T-helper 1 cell treated with Interleukin-12 subunit alpha and Interleukin-12 subunit beta and Interleukin-4 antibody, amounts not matched to agents 30 μg/mL and 1 μg/mL, for 36 hours (primary cell): ENCODE measurements around the gene MYO1E.
A peak's percentile ranks its signal among the peaks of the same experiment; 100 is the strongest.

Experiments
- H3K27ac Mint-ChIP-seq: one replicate; pipeline ENCODE4 v1.8.0; 2021; ENCODE audit warnings: mild to moderate bottlenecking, mixed read lengths
- H3K27me3 Mint-ChIP-seq: one replicate; pipeline ENCODE4 v1.8.0; 2021; ENCODE audit warnings: low read depth, mixed read lengths
- H3K36me3 Mint-ChIP-seq: one replicate; pipeline ENCODE4 v1.8.0; 2021; ENCODE audit warnings: low read depth, mixed read lengths
- H3K4me1 Mint-ChIP-seq: one replicate; pipeline ENCODE4 v1.8.0; 2021; ENCODE audit warnings: low read depth, mixed read lengths
- H3K4me3 Mint-ChIP-seq: one replicate; pipeline ENCODE4 v1.8.0; 2021; ENCODE audit warnings: mild to moderate bottlenecking, moderate library complexity, mixed read lengths
- H3K9me3 Mint-ChIP-seq: one replicate; pipeline ENCODE4 v1.8.0; 2021; ENCODE audit warnings: mixed read lengths

MYO1E gene

GRCh38 chr15:59271595-59272201, 101.0 kb downstream of the MYO1E start:
- Mint-ChIP-seq H3K4me3 (no peak overlapping the region), H3K4me1 (peaks cover 46% of the 10 kb centered on the region), H3K27ac (no peak overlapping the region), H3K36me3 (peaks cover 10% of the 10 kb centered on the region), H3K9me3 (no peaks in the 10 kb centered on the region), H3K27me3 (peaks cover 4% of the 10 kb centered on the region)

GRCh38 chr15:59268852-59269407, 103.7 kb downstream of the MYO1E start:
- Mint-ChIP-seq H3K4me1 (peaks cover 25% of the 10 kb centered on the region), H3K9me3 (no peaks in the 10 kb centered on the region), H3K27me3 (no peaks in the 10 kb centered on the region), H3K27ac (no peak overlapping the region), H3K36me3 (peaks cover 8% of the 10 kb centered on the region), H3K4me3 (no peak overlapping the region)

GRCh38 chr15:59268168-59268851, 104.4 kb downstream of the MYO1E start:
- H3K4me1 Mint-ChIP-seq = peaks cover 20% of the 10 kb centered on the region
- H3K36me3 Mint-ChIP-seq = peaks cover 7% of the 10 kb centered on the region
- H3K9me3 Mint-ChIP-seq = no peaks in the 10 kb centered on the region
- H3K27me3 Mint-ChIP-seq = no peaks in the 10 kb centered on the region
- no peak overlapping the region for H3K4me3 Mint-ChIP-seq
- H3K27ac Mint-ChIP-seq = no peak overlapping the region

- Mint-ChIP-seq H3K27me3 (no peaks in the 10 kb centered on the region), H3K9me3 (no peaks in the 10 kb centered on the region), H3K36me3 (peaks cover 3% of the 10 kb centered on the region), H3K4me1 (peaks cover 2% of the 10 kb centered on the region), H3K27ac (no peak overlapping the region), H3K4me3 (no peak overlapping the region)
Measured at GRCh38 chr15:59266028-59266427, 106.6 kb downstream of the MYO1E start.

- Mint-ChIP-seq H3K27ac (no peak overlapping the region), H3K9me3 (no peaks in the 10 kb centered on the region), H3K4me1 (peaks cover 8% of the 10 kb centered on the region), H3K36me3 (peaks cover 6% of the 10 kb centered on the region), H3K27me3 (no peaks in the 10 kb centered on the region), H3K4me3 (no peak overlapping the region)
Measured at GRCh38 chr15:59262316-59262715, 110.4 kb downstream of the MYO1E start.

- Mint-ChIP-seq H3K27ac (no peak overlapping the region), H3K27me3 (no peaks in the 10 kb centered on the region), H3K4me1 (peaks cover 27% of the 10 kb centered on the region), H3K9me3 (no peaks in the 10 kb centered on the region), H3K36me3 (peaks cover 12% of the 10 kb centered on the region), H3K4me3 (no peak overlapping the region)
Measured at GRCh38 chr15:59260090-59260489, 112.6 kb downstream of the MYO1E start.

GRCh38 chr15:59259137-59259943, 113.3 kb downstream of the MYO1E start:
- Mint-ChIP-seq H3K9me3 (no peaks in the 10 kb centered on the region), H3K27ac (no peak overlapping the region), H3K4me3 (no peak overlapping the region), H3K36me3 (peaks cover 12% of the 10 kb centered on the region), H3K4me1 (peaks cover 27% of the 10 kb centered on the region), H3K27me3 (no peaks in the 10 kb centered on the region)

GRCh38 chr15:59258317-59258716, 114.4 kb downstream of the MYO1E start:
- no peak overlapping the region for H3K4me3 Mint-ChIP-seq
- peaks cover 27% of the 10 kb centered on the region for H3K4me1 Mint-ChIP-seq
- H3K27ac Mint-ChIP-seq = no peak overlapping the region
- no peaks in the 10 kb centered on the region for H3K9me3 Mint-ChIP-seq
- no peaks in the 10 kb centered on the region for H3K27me3 Mint-ChIP-seq
- H3K36me3 Mint-ChIP-seq = peaks cover 12% of the 10 kb centered on the region

GRCh38 chr15:59257140-59257539, 115.5 kb downstream of the MYO1E start:
- peaks cover 27% of the 10 kb centered on the region for H3K4me1 Mint-ChIP-seq
- peak overlapping the region; percentile 41 for H3K27ac Mint-ChIP-seq
- H3K27me3 Mint-ChIP-seq = no peaks in the 10 kb centered on the region
- peaks cover 14% of the 10 kb centered on the region for H3K36me3 Mint-ChIP-seq
- H3K4me3 Mint-ChIP-seq = no peak overlapping the region
- H3K9me3 Mint-ChIP-seq = no peaks in the 10 kb centered on the region

- H3K4me1 Mint-ChIP-seq = peaks cover 27% of the 10 kb centered on the region
- H3K27ac Mint-ChIP-seq = no peak overlapping the region
Measured at GRCh38 chr15:59256482-59256881, 116.2 kb downstream of the MYO1E start.

GRCh38 chr15:59255680-59256336, 116.9 kb downstream of the MYO1E start:
- H3K9me3 Mint-ChIP-seq = no peaks in the 10 kb centered on the region
- no peaks in the 10 kb centered on the region for H3K27me3 Mint-ChIP-seq
- peak overlapping the region; percentile 54 for H3K27ac Mint-ChIP-seq
- H3K4me1 Mint-ChIP-seq = peaks cover 27% of the 10 kb centered on the region
- H3K4me3 Mint-ChIP-seq = peak overlapping the region; percentile 43
- H3K36me3 Mint-ChIP-seq = peaks cover 14% of the 10 kb centered on the region

More at GRCh38 chr15:59256482-59256881, 116.2 kb downstream of the MYO1E start:
- no peaks in the 10 kb centered on the region for H3K9me3 Mint-ChIP-seq
- H3K4me3 Mint-ChIP-seq = no peak overlapping the region
- H3K27me3 Mint-ChIP-seq = no peaks in the 10 kb centered on the region
- H3K36me3 Mint-ChIP-seq = peaks cover 14% of the 10 kb centered on the region

- H3K4me3 Mint-ChIP-seq = no peak overlapping the region
- peaks cover 8% of the 10 kb centered on the region for H3K36me3 Mint-ChIP-seq
- H3K9me3 Mint-ChIP-seq = no peaks in the 10 kb centered on the region
- no peaks in the 10 kb centered on the region for H3K27me3 Mint-ChIP-seq
- no peak overlapping the region for H3K27ac Mint-ChIP-seq
- peaks cover 27% of the 10 kb centered on the region for H3K4me1 Mint-ChIP-seq
Measured at GRCh38 chr15:59252137-59252536, 120.5 kb downstream of the MYO1E start.

- Mint-ChIP-seq H3K36me3 (peaks cover 8% of the 10 kb centered on the region), H3K27me3 (no peaks in the 10 kb centered on the region), H3K9me3 (no peaks in the 10 kb centered on the region), H3K4me3 (no peak overlapping the region), H3K27ac (no peak overlapping the region), H3K4me1 (peaks cover 18% of the 10 kb centered on the region)
Measured at GRCh38 chr15:59251001-59251845, 121.4 kb downstream of the MYO1E start.
